ENCODE measurements around the gene TNFSF18.

TNFSF18 gene

GRCh38 chr1:173009597-173009996 is 41.1 kb downstream of the TNFSF18 start:
- H3K36me3 ChIP-seq (ENCODE audit: control insufficient read depth, low read length): no peaks in the 10 kb centered on the region
- H3K9me2 ChIP-seq (replicated peaks; ENCODE audit: control insufficient read depth, low read length): no peaks in the 10 kb centered on the region
- no peak for TF ChIP-seq CTCF (IDR thresholded peaks at IDR 0.05; ENCODE audit: low read depth, low read length, poor library complexity, severe bottlenecking)
- TF ChIP-seq EZH2phosphoT487 (IDR thresholded peaks at IDR 0.05; ENCODE audit: borderline replicate concordance, low read length): no peak
- H3K4me2 ChIP-seq (ENCODE audit: low read length): no peak overlapping the region
- H3K9me3 ChIP-seq (ENCODE audit: control insufficient read depth, insufficient read depth, low read length): no peaks in the 10 kb centered on the region
- H3K27me3 ChIP-seq (ENCODE audit: control insufficient read depth, low read length): no peaks in the 10 kb centered on the region
- H3K4me3 ChIP-seq (ENCODE audit: low read length): no peak overlapping the region
- H3F3A ChIP-seq (ENCODE audit: control insufficient read depth, insufficient read depth): no peaks in the 10 kb centered on the region
- H4K20me1 ChIP-seq (ENCODE audit: control insufficient read depth, insufficient read depth, low read depth, low read length): no peaks in the 10 kb centered on the region
- H3K27ac ChIP-seq (ENCODE audit: low read depth, low read length): no peak overlapping the region
- no peaks in the 10 kb centered on the region for H3K4me1 ChIP-seq (ENCODE audit: control insufficient read depth, low read length)
- H3K79me2 ChIP-seq (ENCODE audit: control insufficient read depth, low read length): no peaks in the 10 kb centered on the region

- TF ChIP-seq CTCF (IDR thresholded peaks at IDR 0.05; ENCODE audit: low read depth, low read length, poor library complexity, severe bottlenecking) (no peak), EZH2phosphoT487 (IDR thresholded peaks at IDR 0.05; ENCODE audit: borderline replicate concordance, low read length) (no peak)
- H3F3A ChIP-seq (ENCODE audit: control insufficient read depth, insufficient read depth): no peaks in the 10 kb centered on the region
- H3K4me1 ChIP-seq (ENCODE audit: control insufficient read depth, low read length): no peaks in the 10 kb centered on the region
- H3K9me3 ChIP-seq (ENCODE audit: control insufficient read depth, insufficient read depth, low read length): peaks cover 3% of the 10 kb centered on the region; the same call in 1 of the 2 replicates
- no peaks in the 10 kb centered on the region for H3K27me3 ChIP-seq (ENCODE audit: control insufficient read depth, low read length)
- no peak overlapping the region for H3K27ac ChIP-seq (ENCODE audit: low read depth, low read length)
- no peak overlapping the region for H3K4me3 ChIP-seq (ENCODE audit: low read length)
- H3K79me2 ChIP-seq (ENCODE audit: control insufficient read depth, low read length): no peaks in the 10 kb centered on the region
- H4K20me1 ChIP-seq (ENCODE audit: control insufficient read depth, insufficient read depth, low read depth, low read length): no peaks in the 10 kb centered on the region
- no peaks in the 10 kb centered on the region for H3K36me3 ChIP-seq (ENCODE audit: control insufficient read depth, low read length)
- H3K4me2 ChIP-seq (ENCODE audit: low read length): no peak overlapping the region
- H3K9me2 ChIP-seq (replicated peaks; ENCODE audit: control insufficient read depth, low read length): no peaks in the 10 kb centered on the region
These were observed 45.4 kb downstream of the TNFSF18 start for GRCh38 chr1:173005196-173005864.

- Histone ChIP-seq H3K36me3 (ENCODE audit: control insufficient read depth, low read length) (no peaks in the 10 kb centered on the region), H3K4me3 (ENCODE audit: low read length) (no peak overlapping the region), H3K9me2 (replicated peaks; ENCODE audit: control insufficient read depth, low read length) (no peaks in the 10 kb centered on the region), H3K4me2 (ENCODE audit: low read length) (no peak overlapping the region), H3K79me2 (ENCODE audit: control insufficient read depth, low read length) (no peaks in the 10 kb centered on the region), H3F3A (ENCODE audit: control insufficient read depth, insufficient read depth) (no peaks in the 10 kb centered on the region), H3K4me1 (ENCODE audit: control insufficient read depth, low read length) (no peaks in the 10 kb centered on the region), H4K20me1 (ENCODE audit: control insufficient read depth, insufficient read depth, low read depth, low read length) (no peaks in the 10 kb centered on the region), H3K27me3 (ENCODE audit: control insufficient read depth, low read length) (no peaks in the 10 kb centered on the region), H3K27ac (ENCODE audit: low read depth, low read length) (no peak overlapping the region), H3K9me3 (ENCODE audit: control insufficient read depth, insufficient read depth, low read length) (peaks cover 3% of the 10 kb centered on the region; the same call in 1 of the 2 replicates)
- no peak for TF ChIP-seq CTCF (IDR thresholded peaks at IDR 0.05; ENCODE audit: low read depth, low read length, poor library complexity, severe bottlenecking)
- TF ChIP-seq EZH2phosphoT487 (IDR thresholded peaks at IDR 0.05; ENCODE audit: borderline replicate concordance, low read length): no peak
These were observed 47.6 kb downstream of the TNFSF18 start for GRCh38 chr1:173002891-173003838.

Measured in DOHH2 (cell line).